Gastrocnemius medialis (tissue), 4 donors: ENCODE measurements around the gene PTPRN2.

ENCODE experiments used
- CTCF ChIP-seq, 5 experiments: fragments of 450-650 bp in 3 of 5; fragments of 200-600 bp in 2 of 5; sonication (generic) in 2 of 5; IDR thresholded peaks in 4 of 5; conservative IDR thresholded peaks in 1 of 5; 1 replicate in 4 of 5; 2 replicates in 1 of 5; pipeline ENCODE4 v1.5.1; 2016 to 2019; ENCODE audit warnings: antibody characterized with exemption in 5 of 5, mild to moderate bottlenecking in 3 of 5, moderate library complexity in 3 of 5
- POLR2A ChIP-seq, 2 donors: fragments of 450-650 bp; IDR thresholded peaks; one replicate each; pipeline ENCODE4 v1.6.1; 2017; ENCODE audit warnings: antibody characterized with exemption in 2 of 2, mild to moderate bottlenecking in 2 of 2, moderate library complexity in 2 of 2

DNA sequence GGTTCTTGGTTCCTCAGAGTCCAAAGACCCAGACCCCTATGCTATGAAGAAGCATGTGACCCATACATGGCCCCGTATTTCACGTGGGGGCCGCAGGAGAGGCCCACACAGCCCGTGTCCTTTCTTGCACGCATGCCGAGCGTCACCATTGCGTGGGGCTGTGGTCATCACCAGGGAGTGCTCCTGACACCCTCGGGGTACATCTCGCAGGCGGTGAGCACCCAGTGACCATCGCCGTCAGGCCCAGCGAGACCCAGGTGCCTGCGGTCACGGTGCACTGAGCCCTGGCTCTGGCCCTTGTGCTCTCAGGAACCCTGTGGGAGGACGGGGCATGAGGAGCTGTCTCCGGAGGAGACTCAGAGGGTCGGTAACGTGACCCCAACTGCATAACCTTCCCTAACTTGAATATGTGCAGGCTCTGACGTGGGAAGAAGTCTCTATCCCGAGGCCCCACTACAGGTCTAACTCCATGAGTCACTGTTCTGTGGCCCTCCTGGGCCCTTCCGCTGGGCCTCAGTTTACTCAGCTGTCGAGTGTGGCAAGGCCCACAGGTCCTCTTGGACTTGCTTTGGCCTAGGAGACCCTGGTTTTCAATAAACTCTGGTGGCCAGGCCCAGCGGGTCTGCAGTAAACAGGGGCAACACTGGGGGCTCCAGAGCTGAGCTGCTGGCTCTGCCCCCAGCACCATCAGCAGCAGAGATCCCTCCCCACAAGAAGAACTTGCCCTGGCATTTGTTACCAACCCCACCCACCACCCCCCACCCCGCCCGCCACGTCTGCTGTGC, 503.9 kb downstream of the PTPRN2 start:
- TF ChIP-seq CTCF (IDR thresholded peaks at IDR 0.05 in 4 of 5, conservative IDR thresholded peaks at IDR 0.05 in 1 of 5) = no peak
- TF ChIP-seq POLR2A (IDR thresholded peaks at IDR 0.05) = no peak
